HepG2 (cell line): ENCODE results near the gene GPRIN2. TPM values are rescaled to one million over a fixed set of nuclear protein-coding genes. Genes with fewer than 3 reads are reported as not detected.
A peak's percentile ranks its signal among the peaks of the same experiment; 100 is the strongest.

Experiments used
- ATAC-seq: fragments of 200-7000 bp; cut with Tn5 transposase; 3 replicates; pipeline ENCODE4 v1.9.1; 2020; ENCODE audit warnings: mild to moderate bottlenecking, moderate library complexity
- BruUV-seq: library from RNA; stranded (reverse); fragments of 400-500 nt; replicated peaks from 2 replicates; lab custom pipeline; 2021; lab: Mats Ljungman, UMichigan
- CTCF ChIA-PET: fragments of 300-600 bp; formaldehyde crosslinking; extraction: SDS; loops from one replicate; lab custom pipeline; 2021; ENCODE audit warnings: low total read pairs, inconsistent platforms, low intra/inter-chr PET ratio; lab: Yijun Ruan, JAX
- POLR2A ChIA-PET: fragments of 350-600 bp; sonication (Branson Sonifier 250); formaldehyde crosslinking; loops from one replicate; lab custom pipeline; 2020; ENCODE audit warnings: antibody characterized with exemption, inconsistent platforms; lab: Yijun Ruan, JAX
- DNase-seq: peaks from one replicate; pipeline ENCODE4 v3.0.0-alpha.2; 2015; ENCODE audit warnings: low spot score
- FAIRE-seq: peaks from 3 replicates; lab custom pipeline; 2011; peaks lifted over from hg19 to GRCh38; lab: Jason Lieb, UNC
- H2AFZ ChIP-seq: one replicate; pipeline ENCODE4 v1.6.1; 2011; ENCODE audit warnings: low read length, inconsistent platforms
- H3K27ac ChIP-seq: fragments of 300-600 bp; 3 replicates; pipeline ENCODE4 v1.8.0; 2011; ENCODE audit warnings: mixed run types, mild to moderate bottlenecking, mixed read lengths, low read length, inconsistent platforms; ENCODE audit not compliant: insufficient read depth; ENCODE audit errors: extremely low read length
- H3K27me3 ChIP-seq, 2 experiments: fragments of 200-600 bp in 1 of 2; 2 replicates in 1 of 2; 3 replicates in 1 of 2; pipeline versions ENCODE4 v1.6.0 to v1.8.0; 2011; ENCODE audit warnings: low read length in 2 of 2, mild to moderate bottlenecking in 2 of 2, moderate library complexity in 2 of 2, inconsistent platforms in 1 of 2; ENCODE audit not compliant: insufficient read depth in 2 of 2, control insufficient read depth in 1 of 2
- H3K36me3 ChIP-seq, 2 experiments: fragments of 200-600 bp in 1 of 2; replicated peaks in 1 of 2; 2 replicates in 1 of 2; 3 replicates in 1 of 2; pipeline versions ENCODE4 v1.5.1 to v1.8.0; 2011; ENCODE audit warnings: low read length in 2 of 2, inconsistent platforms in 1 of 2; ENCODE audit not compliant: insufficient read depth in 2 of 2, control insufficient read depth in 1 of 2
- H3K4me1 ChIP-seq: 2 replicates; pipeline ENCODE4 v1.5.1; 2012; ENCODE audit warnings: low read length, inconsistent platforms; ENCODE audit not compliant: insufficient read depth
- H3K4me2 ChIP-seq: 2 replicates; pipeline ENCODE4 v1.6.0; 2011; ENCODE audit warnings: low read depth, low read length, inconsistent platforms
- H3K4me3 ChIP-seq, 3 experiments: fragments of 200-600 bp in 1 of 3; sonication (generic), shearing (Covaris generic) in 1 of 3; replicated peaks in 1 of 3; 2 replicates each; pipeline ENCODE4 v1.5.1; 2011 to 2016; ENCODE audit warnings: low read length in 3 of 3, inconsistent platforms in 2 of 3, low read depth in 2 of 3, mild to moderate bottlenecking in 2 of 3, control low read depth in 1 of 3, mixed read lengths in 1 of 3; ENCODE audit not compliant: insufficient read depth in 1 of 3
- H3K79me2 ChIP-seq: one replicate; pipeline ENCODE4 v1.6.1; 2011; ENCODE audit warnings: low read length, inconsistent platforms; ENCODE audit not compliant: insufficient read depth
- H3K9ac ChIP-seq: 2 replicates; pipeline ENCODE4 v1.6.0; 2011; ENCODE audit warnings: mild to moderate bottlenecking, low read depth, low read length, inconsistent platforms; ENCODE audit not compliant: insufficient read depth
- H3K9me3 ChIP-seq: 2 replicates; pipeline ENCODE4 v1.5.1; 2012; ENCODE audit warnings: mild to moderate bottlenecking, low read length
- H4K20me1 ChIP-seq: 2 replicates; pipeline ENCODE4 v1.6.0; 2011; ENCODE audit warnings: inconsistent platforms, mild to moderate bottlenecking, low read length, moderate library complexity; ENCODE audit not compliant: insufficient read depth
- BATF2 ChIP-seq: sonication (generic); formaldehyde crosslinking; IDR thresholded peaks from 2 replicates; pipeline ENCODE4 v1.8.0; 2022; ENCODE audit warnings: mild to moderate bottlenecking, missing genetic modification reagents, moderate library complexity
- CERS6 ChIP-seq: sonication (generic); formaldehyde crosslinking; IDR thresholded peaks from 2 replicates; pipeline ENCODE4 v1.5.0; 2020; ENCODE audit warnings: missing genetic modification reagents
- CHD4 ChIP-seq: fragments of 200-600 bp; sonication (generic); IDR thresholded peaks from 2 replicates; pipeline ENCODE4 v1.7.0; 2017; ENCODE audit warnings: mild to moderate bottlenecking, low read length, borderline replicate concordance
- PBX3 ChIP-seq: sonication (generic); formaldehyde crosslinking; IDR thresholded peaks from 2 replicates; pipeline ENCODE4 v1.8.1; 2023; ENCODE audit warnings: missing genetic modification reagents, inconsistent platforms, borderline replicate concordance
- ZNF770 ChIP-seq: sonication (generic); formaldehyde crosslinking; IDR thresholded peaks from 2 replicates; pipeline ENCODE4 v1.5.0; 2020; ENCODE audit warnings: mild to moderate bottlenecking, missing genetic modification reagents
- ZUFSP ChIP-seq: sonication (generic); formaldehyde crosslinking; IDR thresholded peaks from 2 replicates; pipeline ENCODE4 v1.9.0; 2021; ENCODE audit warnings: missing genetic modification reagents, mild to moderate bottlenecking, borderline replicate concordance
- WGBS: methylation state at CpG from one replicate; pipeline ENCODE4 v1.1.6; 2017; ENCODE audit warnings: low lambda C conversion rate; 5-methylcytosine and 5-hydroxymethylcytosine counted together
- in situ Hi-C: cut with HindIII; loops from 2 replicates; pipeline ENCODE4 v1.10.0; 2017; ENCODE audit warnings: low pct_unique_long_range_greater_than_20kb; ENCODE audit not compliant: extremely low pct_ligation_motif_present
- intact Hi-C: fragments of 100-400 bp; cut with micrococcal nuclease; formaldehyde crosslinking; loops from one replicate; pipeline ENCODE4 v1.10.0; 2022; ENCODE audit not compliant: unreplicated experiment
- polyA plus RNA-seq, 8 experiments: library from polyadenylated mRNA; depleted of rRNA in 3 of 8; stranded (reverse) in 7 of 8; unstranded in 1 of 8; fragments of >200 nt; fragmentation: Illumina TruSeq in 4 of 8; extraction: Trizol in 4 of 8; gene quantifications; 2 replicates each; pipeline versions ENCODE4 v1.2.1 to v1.2.3, GENCODE V29; 2011 to 2016; ENCODE audit warnings: low read depth in 4 of 8, missing spikeins in 1 of 8, mixed read lengths in 1 of 8; ENCODE audit not compliant: insufficient read depth in 1 of 8
- total RNA-seq, 5 experiments: library from RNA; depleted of rRNA; stranded (reverse); fragments of >200 nt; fragmentation: Illumina TruSeq; extraction: Trizol; gene quantifications; 2 replicates each; pipeline ENCODE4 v1.2.3, GENCODE V29; 2016; ENCODE audit warnings: low read depth in 1 of 5

GPRIN2 gene
- total and polyA plus RNA-seq, 2 of the 13 experiments (the other 11 are each of a cell fraction or from before 2014, with no cell fraction given) = not detected

GRCh38 chr10:46541017-46541661 lies 15.3 kb downstream of the GPRIN2 start (continued):
- TF ChIP-seq PBX3 (CRISPR knock-in tag) (no peak), CERS6 (CRISPR knock-in tag) (no peak)
- TF ChIP-seq, all 625 proteins: peak for 0

- intact Hi-C loops (no loop called here), in situ Hi-C loops (no loop called here)
- ATAC-seq (no peak), FAIRE-seq (no peak), DNase-seq (no peak)
- Histone ChIP-seq H3K36me3 (no peaks in the 10 kb centered on the region), H3K4me3 (peak overlapping the region in 2 of 3 experiments; percentile 2; a peak in 1 of 6 replicates), H3K27me3 (peaks cover 0 to 9% of the 10 kb centered on the region in 2 experiments; a peak in 3 of 5 replicates), H3K9ac (peak overlapping the region; percentile 4; the same call in 1 of the 2 replicates), H2AFZ (no peak overlapping the region), H3K79me2 (no peaks in the 10 kb centered on the region), H3K27ac (no peak overlapping the region), H3K9me3 (no peaks in the 10 kb centered on the region), H3K4me1 (peaks cover 15% of the 10 kb centered on the region), H4K20me1 (no peaks in the 10 kb centered on the region), H3K4me2 (peak overlapping the region; percentile 56)
- POLR2A ChIA-PET = no interaction called here
- no peak for TF ChIP-seq BATF2 (CRISPR knock-in tag)
- TF ChIP-seq CHD4 = no peak
- TF ChIP-seq ZNF770 (CRISPR knock-in tag) = 0 out of 2 replicates have a peak, but pooled peaks have one; percentile 56
- TF ChIP-seq ZUFSP (CRISPR knock-in tag) = no peak
- no TSS peak for BruUV-seq
- WGBS = 86% methylated on average over 8 of the region's 8 CpGs
- CTCF ChIA-PET = no interaction called here
These were observed 15.9 kb downstream of the GPRIN2 start for GRCh38 chr10:46540412-46541016.
